Kidney (tissue), 14 donors: Measurements from ENCODE around the gene CLCA2. TPM values are rescaled to one million over a fixed set of nuclear protein-coding genes. Genes with fewer than 3 reads are reported as not detected.
A peak's percentile ranks its signal among the peaks of the same experiment; 100 is the strongest.

ENCODE experiments used
- DNase-seq, 5 donors: peaks; one replicate each; pipeline ENCODE4 v3.0.0-alpha.2; 2013 to 2020
- FAIRE-seq: peaks from 2 replicates; lab custom pipeline; 2012; peaks lifted over from hg19 to GRCh38; lab: Jason Lieb, UNC
- H3K27ac ChIP-seq, 2 donors: one replicate each; pipeline ENCODE4 v1.7.0; 2013; ENCODE audit warnings: low read depth in 2 of 2, low read length in 2 of 2, inconsistent platforms in 1 of 2
- H3K27me3 ChIP-seq: one replicate; pipeline ENCODE4 v1.7.1; 2013; ENCODE audit warnings: low read length, inconsistent platforms; ENCODE audit not compliant: control insufficient read depth, insufficient read depth
- H3K36me3 ChIP-seq, 3 donors: one replicate each; pipeline versions ENCODE4 v1.7.0 to v1.7.1; 2013; ENCODE audit warnings: low read length in 3 of 3, control low read depth in 1 of 3, inconsistent platforms in 1 of 3; ENCODE audit not compliant: insufficient read depth in 3 of 3, control insufficient read depth in 2 of 3
- H3K4me1 ChIP-seq, 3 donors: one replicate each; pipeline versions ENCODE4 v1.7.0 to v1.7.1; 2013; ENCODE audit warnings: low read length in 3 of 3, inconsistent platforms in 1 of 3, low read depth in 1 of 3; ENCODE audit not compliant: control insufficient read depth in 2 of 3, insufficient read depth in 2 of 3
- H3K4me3 ChIP-seq, 3 donors: one replicate each; pipeline versions ENCODE4 v1.7.0 to v1.8.1; 2013; ENCODE audit warnings: low read length in 3 of 3, control low read depth in 1 of 3, inconsistent platforms in 1 of 3
- H3K9ac ChIP-seq, 3 donors: one replicate each; pipeline versions ENCODE4 v1.7.0 to v1.7.1; 2013; ENCODE audit warnings: low read length in 3 of 3, control low read depth in 1 of 3, inconsistent platforms in 1 of 3
- H3K9me3 ChIP-seq, 3 donors: one replicate each; pipeline versions ENCODE4 v1.7.0 to v1.7.1; 2013; ENCODE audit warnings: low read length in 3 of 3, control low read depth in 1 of 3, inconsistent platforms in 1 of 3; ENCODE audit not compliant: control insufficient read depth in 2 of 3, insufficient read depth in 1 of 3
- intact Hi-C: fragments of 100-400 bp; cut with DNase I; formaldehyde crosslinking; loops from one replicate; pipeline ENCODE4 v1.11.1; 2022
- polyA plus RNA-seq: library from polyadenylated mRNA; stranded (reverse); fragments of 350-450 nt; fragmentation: Illumina TruSeq; extraction: RNeasy Lipid Tissue Mini Kit (QIAGEN cat#74804); gene quantifications from one replicate; pipeline ENCODE4 v1.2.3, GENCODE V29; 2014; ENCODE audit warnings: low read depth, low replicate concordance; ENCODE audit not compliant: insufficient read depth
- total RNA-seq: library from RNA; stranded (reverse); fragmentation: NEBNext Ultra II Directional; extraction: Animal tissue kit (Norgen Biotek cat#: 25700); gene quantifications from one replicate; pipeline ENCODE4 v1.2.1, GENCODE V29; 2021
- TF ChIP-seq, protein P1 (sequence below): IDR thresholded peaks from 3 replicates; pipeline ENCODE4 v1.5.1; 2012; ENCODE audit warnings: mild to moderate bottlenecking, moderate library complexity, borderline replicate concordance; ENCODE audit not compliant: insufficient read depth; ENCODE audit errors: extremely low read depth
- donor health status: control.
- donor health status: control.
- donor health status: control.
- donor health status: control.
- donor health status: control.
- donor health status: DM: yes; HTN: yes; CAD: no.
- donor health status: Normal renal cell carcinoma (clear cell type).

CLCA2 gene
- total and polyA plus RNA-seq, 2 donors from 2014 or later = not detected

DNA sequence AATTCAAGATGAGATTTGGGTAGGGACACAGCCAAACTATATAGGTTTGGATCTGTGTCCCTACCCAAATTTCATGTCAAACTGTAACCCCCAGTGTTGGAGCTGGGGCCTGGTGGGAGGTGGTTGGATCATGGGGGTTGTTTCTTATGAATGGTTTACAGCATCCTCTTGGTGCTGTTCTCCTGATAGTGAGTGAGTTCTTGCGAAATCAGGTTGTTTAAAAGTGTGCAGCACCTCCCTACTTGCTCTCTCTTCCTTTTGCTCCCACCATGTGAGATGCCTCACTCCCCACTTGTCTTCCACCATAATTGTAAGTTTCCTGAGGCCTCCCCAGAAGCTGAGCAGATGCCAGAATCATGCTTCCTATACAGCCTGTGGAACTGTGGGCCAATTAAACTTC lies 45.2 kb upstream of the CLCA2 start:
- H3K9ac ChIP-seq = no peak overlapping the region
- intact Hi-C loops = no loop called here
- no peaks in the 10 kb centered on the region for H3K9me3 ChIP-seq
- no peaks in the 10 kb centered on the region for H3K4me1 ChIP-seq
- no peak for DNase-seq
- no peak for FAIRE-seq
- H3K36me3 ChIP-seq = no peaks in the 10 kb centered on the region
- H3K27me3 ChIP-seq = no peaks in the 10 kb centered on the region
- H3K4me3 ChIP-seq = no peak overlapping the region
- H3K27ac ChIP-seq = no peak overlapping the region
- TF ChIP-seq, protein P1, sequence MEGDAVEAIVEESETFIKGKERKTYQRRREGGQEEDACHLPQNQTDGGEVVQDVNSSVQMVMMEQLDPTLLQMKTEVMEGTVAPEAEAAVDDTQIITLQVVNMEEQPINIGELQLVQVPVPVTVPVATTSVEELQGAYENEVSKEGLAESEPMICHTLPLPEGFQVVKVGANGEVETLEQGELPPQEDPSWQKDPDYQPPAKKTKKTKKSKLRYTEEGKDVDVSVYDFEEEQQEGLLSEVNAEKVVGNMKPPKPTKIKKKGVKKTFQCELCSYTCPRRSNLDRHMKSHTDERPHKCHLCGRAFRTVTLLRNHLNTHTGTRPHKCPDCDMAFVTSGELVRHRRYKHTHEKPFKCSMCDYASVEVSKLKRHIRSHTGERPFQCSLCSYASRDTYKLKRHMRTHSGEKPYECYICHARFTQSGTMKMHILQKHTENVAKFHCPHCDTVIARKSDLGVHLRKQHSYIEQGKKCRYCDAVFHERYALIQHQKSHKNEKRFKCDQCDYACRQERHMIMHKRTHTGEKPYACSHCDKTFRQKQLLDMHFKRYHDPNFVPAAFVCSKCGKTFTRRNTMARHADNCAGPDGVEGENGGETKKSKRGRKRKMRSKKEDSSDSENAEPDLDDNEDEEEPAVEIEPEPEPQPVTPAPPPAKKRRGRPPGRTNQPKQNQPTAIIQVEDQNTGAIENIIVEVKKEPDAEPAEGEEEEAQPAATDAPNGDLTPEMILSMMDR = no peak

DNA sequence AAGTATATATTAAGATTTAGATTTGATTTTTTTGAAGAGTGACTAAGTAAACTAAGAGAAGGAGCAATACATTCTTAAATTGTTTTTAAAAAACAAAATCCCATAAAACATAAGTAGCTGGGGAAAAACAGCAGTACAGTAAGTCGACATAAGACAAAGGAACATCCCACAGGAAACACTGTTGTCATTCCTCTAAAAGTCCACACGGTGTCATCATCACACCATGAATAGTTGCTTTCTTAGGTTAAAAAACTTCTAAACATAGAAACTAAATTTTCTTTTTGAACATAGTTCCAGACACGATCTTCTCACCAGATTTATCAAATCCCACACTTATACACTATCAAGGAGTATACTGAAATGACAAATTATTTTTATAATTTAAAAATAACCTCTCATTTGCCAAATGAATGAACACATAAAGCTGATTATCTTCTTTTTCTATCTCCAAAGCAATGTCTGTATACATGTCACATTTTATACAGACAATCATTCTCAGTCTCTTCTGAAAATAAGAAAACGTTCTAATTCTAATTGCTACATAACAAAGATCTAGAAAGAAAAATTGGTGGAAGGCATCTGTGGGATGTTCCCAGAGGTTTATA lies 43.6 kb upstream of the CLCA2 start:
- Histone ChIP-seq H3K9ac (no peak overlapping the region), H3K4me1 (no peaks in the 10 kb centered on the region), H3K4me3 (no peak overlapping the region), H3K27ac (no peak overlapping the region), H3K36me3 (no peaks in the 10 kb centered on the region), H3K9me3 (no peaks in the 10 kb centered on the region), H3K27me3 (no peaks in the 10 kb centered on the region)
- DNase-seq (peak in 2 of 5 donors; percentile 71 to 87), FAIRE-seq (peak; percentile 98)
- intact Hi-C loops = no loop called here
- TF ChIP-seq, protein P1 = peak; percentile 73

DNA sequence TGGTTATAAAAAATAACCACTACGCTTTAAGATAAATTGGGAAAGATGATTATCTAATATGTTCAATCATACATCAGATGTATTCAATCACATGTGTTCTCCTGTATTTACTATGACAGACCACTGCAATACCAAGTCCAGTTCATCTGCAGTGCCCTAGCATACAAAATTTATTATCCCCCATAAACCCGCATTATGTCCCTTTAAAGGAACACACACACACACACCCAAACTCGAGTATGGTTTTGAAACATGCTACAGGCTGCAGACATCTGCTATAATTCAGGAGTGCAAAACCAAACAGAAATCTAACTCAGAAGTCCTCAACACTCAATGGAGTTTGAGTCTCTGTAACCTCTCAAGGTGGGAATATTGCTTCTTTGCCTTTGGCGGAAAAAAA lies 42.7 kb upstream of the CLCA2 start:
- Histone ChIP-seq H3K27me3 (no peaks in the 10 kb centered on the region), H3K27ac (no peak overlapping the region), H3K4me3 (no peak overlapping the region), H3K9ac (no peak overlapping the region), H3K36me3 (no peaks in the 10 kb centered on the region), H3K4me1 (no peaks in the 10 kb centered on the region), H3K9me3 (no peaks in the 10 kb centered on the region)
- TF ChIP-seq, protein P1 = no peak
- intact Hi-C loops = no loop called here
- DNase-seq (no peak), FAIRE-seq (no peak)

DNA sequence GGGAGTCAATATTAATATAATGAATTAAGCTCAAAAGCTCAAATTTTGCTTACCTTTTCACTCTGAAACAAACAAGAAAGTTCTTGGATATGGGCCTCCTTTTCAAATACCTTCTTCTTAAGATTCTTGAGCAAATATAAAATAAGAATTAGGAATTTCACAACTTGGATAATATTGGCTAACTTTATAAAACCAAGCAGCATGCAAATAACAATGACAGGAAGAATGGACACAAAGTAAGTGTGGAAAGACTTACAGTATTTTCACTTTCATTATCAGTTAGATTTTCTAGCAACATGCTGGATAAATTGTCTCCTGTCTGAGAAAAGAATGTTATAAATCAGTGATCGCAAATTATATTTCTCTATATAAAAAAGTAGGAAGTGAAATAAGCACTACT lies 41.1 kb upstream of the CLCA2 start:
- intact Hi-C loops = no loop called here
- no peak for DNase-seq
- Histone ChIP-seq H3K4me1 (no peaks in the 10 kb centered on the region), H3K27ac (no peak overlapping the region), H3K9me3 (no peaks in the 10 kb centered on the region), H3K4me3 (no peak overlapping the region), H3K27me3 (no peaks in the 10 kb centered on the region), H3K36me3 (no peaks in the 10 kb centered on the region), H3K9ac (no peak overlapping the region)
- TF ChIP-seq, protein P1 = no peak
- peak; percentile 76 for FAIRE-seq
